Activated CD8-positive, alpha-beta T cell treated with anti-CD3 and anti-CD28 coated beads for 36 hours (primary cell): Measurements from ENCODE around the gene LTO1. TPM values are rescaled to one million over a fixed set of nuclear protein-coding genes. Genes with fewer than 3 reads are reported as not detected.

Experiments used
- ATAC-seq: fragments of 200-7000 bp; cut with Tn5 transposase; one replicate; pipeline ENCODE4 v1.10.0; 2021; ENCODE audit warnings: mild to moderate bottlenecking, moderate library complexity
- CTCF ChIA-PET: fragments of 350-600 bp; sonication (Branson Sonifier 250); formaldehyde crosslinking; loops from one replicate; lab custom pipeline; 2021; ENCODE audit warnings: antibody characterized with exemption; lab: Charles Lee
- POLR2A ChIA-PET: fragments of 350-600 bp; sonication (Branson Sonifier 250); formaldehyde crosslinking; loops from one replicate; lab custom pipeline; 2021; ENCODE audit warnings: antibody characterized with exemption; lab: Charles Lee
- DNase-seq: peaks from one replicate; pipeline ENCODE4 v3.0.0-alpha.2; 2020
- H3K27ac Mint-ChIP-seq: one replicate; pipeline ENCODE4 v1.8.0; 2021; ENCODE audit warnings: mild to moderate bottlenecking, mixed read lengths
- H3K27me3 Mint-ChIP-seq: one replicate; pipeline ENCODE4 v1.8.0; 2021; ENCODE audit warnings: mixed read lengths
- H3K36me3 Mint-ChIP-seq: one replicate; pipeline ENCODE4 v1.8.0; 2021; ENCODE audit warnings: low read depth, mixed read lengths
- H3K4me1 Mint-ChIP-seq: one replicate; pipeline ENCODE4 v1.8.0; 2021; ENCODE audit warnings: low read depth, mixed read lengths
- H3K4me3 Mint-ChIP-seq: one replicate; pipeline ENCODE4 v1.8.0; 2021; ENCODE audit warnings: mild to moderate bottlenecking, moderate library complexity, mixed read lengths
- H3K9me3 Mint-ChIP-seq: one replicate; pipeline ENCODE4 v1.8.0; 2021; ENCODE audit warnings: mixed read lengths
- CTCF ChIP-seq: fragments of 200-600 bp; IDR thresholded peaks from one replicate; pipeline ENCODE4 v1.8.0; 2022; ENCODE audit warnings: antibody characterized with exemption, mild to moderate bottlenecking
- intact Hi-C: fragments of 100-400 bp; cut with micrococcal nuclease; formaldehyde crosslinking; loops from one replicate; pipeline ENCODE4 v1.10.0; 2022
- total RNA-seq, 2 experiments: library from RNA; stranded (reverse); gene quantifications; one replicate each; pipeline ENCODE4 v1.2.3, GENCODE V29; 2021

Gene LTO1
- total RNA-seq, 2 experiments from 2014 or later, result 14.9 to 15.9 TPM

- Mint-ChIP-seq H3K4me3 (no peak overlapping the region), H3K27ac (no peak overlapping the region), H3K27me3 (no peaks in the 10 kb centered on the region), H3K9me3 (no peaks in the 10 kb centered on the region), H3K36me3 (no peaks in the 10 kb centered on the region), H3K4me1 (no peaks in the 10 kb centered on the region)
- intact Hi-C loops, result no loop called here
- DNase-seq, result no peak
- ChIA-PET POLR2A (no interaction called here), CTCF (no interaction called here)
- ATAC-seq, result no peak
- TF ChIP-seq CTCF, result no peak
Measured at GRCh38 chr11:69650081-69650831, 24.9 kb downstream of the LTO1 start.

- intact Hi-C loops, result loop anchor here (10.0 kb wide), 1 partner anchor 355 kb away; the partner anchor contains the start of gene MYEOV
- no peaks in the 10 kb centered on the region for H3K9me3 Mint-ChIP-seq
- H3K27ac Mint-ChIP-seq, result no peak overlapping the region
- no peaks in the 10 kb centered on the region for H3K27me3 Mint-ChIP-seq
- POLR2A ChIA-PET, result no interaction called here
- H3K36me3 Mint-ChIP-seq, result no peaks in the 10 kb centered on the region
- no peak for ATAC-seq
- no peak overlapping the region for H3K4me3 Mint-ChIP-seq
- no peak for DNase-seq
- H3K4me1 Mint-ChIP-seq, result no peaks in the 10 kb centered on the region
- CTCF ChIA-PET, result interaction anchor here (1.0 kb wide), 1 partner anchor 21 kb away, joined by 4 read pairs; no protein-coding TSS in a partner anchor
- no peak for TF ChIP-seq CTCF
Measured at GRCh38 chr11:69649576-69649900, 25.6 kb downstream of the LTO1 start.

GRCh38 chr11:69648679-69649575 lies 26.2 kb downstream of the LTO1 start:
- no peaks in the 10 kb centered on the region for H3K9me3 Mint-ChIP-seq
- no peaks in the 10 kb centered on the region for H3K27me3 Mint-ChIP-seq
- H3K36me3 Mint-ChIP-seq, result no peaks in the 10 kb centered on the region
- ChIA-PET CTCF (interaction anchor here (1.0 kb wide), 1 partner anchor 22 kb away, joined by 4 read pairs; no protein-coding TSS in a partner anchor), POLR2A (no interaction called here)
- TF ChIP-seq CTCF, result no peak
- no peaks in the 10 kb centered on the region for H3K4me1 Mint-ChIP-seq
- no peak overlapping the region for H3K27ac Mint-ChIP-seq
- intact Hi-C loops, result loop anchor here (10.0 kb wide), 1 partner anchor 354 kb away; the partner anchor contains the start of gene MYEOV
- H3K4me3 Mint-ChIP-seq, result no peak overlapping the region
- DNase-seq (no peak), ATAC-seq (no peak)

GRCh38 chr11:69647761-69648497 lies 27.2 kb downstream of the LTO1 start:
- ChIA-PET POLR2A (no interaction called here), CTCF (no interaction called here)
- H3K4me1 Mint-ChIP-seq, result no peaks in the 10 kb centered on the region
- no peaks in the 10 kb centered on the region for H3K27me3 Mint-ChIP-seq
- no peak overlapping the region for H3K4me3 Mint-ChIP-seq
- H3K36me3 Mint-ChIP-seq, result no peaks in the 10 kb centered on the region
- no peak for DNase-seq
- ATAC-seq, result no peak
- intact Hi-C loops, result loop anchor here (10.0 kb wide), 1 partner anchor 353 kb away; the partner anchor contains the start of gene MYEOV
- H3K27ac Mint-ChIP-seq, result no peak overlapping the region
- H3K9me3 Mint-ChIP-seq, result no peaks in the 10 kb centered on the region
- TF ChIP-seq CTCF, result no peak
